ENCODE results near the gene CUL9. TPM values are rescaled to one million over a fixed set of nuclear protein-coding genes. Genes with fewer than 3 reads are reported as not detected.

Gene CUL9
- polyA plus RNA-seq, 1 donor (not counting 4 experiments of a cell fraction or from before 2014, with no cell fraction given): 21.6 TPM

DNA sequence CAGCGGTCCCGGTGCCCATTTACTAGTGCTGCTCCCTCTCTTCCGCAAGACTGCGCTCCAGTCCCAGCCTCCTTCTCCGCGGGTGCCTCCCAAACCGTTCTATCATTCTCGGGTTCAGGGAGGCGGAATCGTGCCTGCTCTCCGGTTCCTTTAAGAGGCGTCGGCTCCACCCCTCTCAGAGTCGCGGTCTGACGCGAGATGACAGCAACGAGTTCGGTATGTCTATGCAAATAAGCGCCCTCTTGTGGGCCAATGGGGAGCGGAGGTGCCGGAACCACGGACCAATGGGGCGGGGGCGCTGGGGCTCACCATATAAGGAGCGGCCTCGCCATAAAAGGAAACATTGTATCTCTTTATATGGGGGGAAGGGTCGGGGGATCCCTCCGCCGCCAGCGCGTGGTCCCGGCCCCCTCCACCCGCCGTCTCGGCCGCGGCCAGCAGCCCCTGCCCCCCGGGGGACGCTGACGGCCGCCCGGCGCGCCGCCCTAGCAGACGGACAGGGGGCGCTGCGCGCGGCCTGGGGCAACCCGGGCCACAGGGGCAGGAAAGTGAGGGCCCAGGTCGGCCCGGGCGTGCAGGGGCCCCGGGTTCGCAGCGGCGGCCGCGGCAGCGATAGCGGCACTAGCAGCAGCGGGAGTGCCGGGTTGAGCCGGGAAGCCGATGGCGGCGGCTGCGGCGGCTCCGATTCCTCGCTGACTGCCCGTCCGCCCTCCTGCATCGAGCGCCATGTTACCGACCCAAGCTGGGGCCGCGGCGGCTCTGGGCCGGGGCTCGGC, 10.9 kb upstream of the CUL9 start, which contains the start of gene SRF:
Gene SRF, plus strand, starts transcription at position 339 of the 776 bp plus-strand sequence. Its CDS starts 388 bp downstream, at position 727.
- Histone ChIP-seq H3K36me3 (ENCODE audit: control insufficient read depth in 2 of 2, extremely low read depth in 1 of 2, insufficient read depth in 2 of 2, low read length in 2 of 2) (peaks cover 7 to 10% of the 10 kb centered on the region in 2 experiments), H3K9me3 (ENCODE audit: control insufficient read depth, low read depth, low read length) (no peaks in the 10 kb centered on the region), H3K27ac (ENCODE audit: control insufficient read depth, insufficient read depth, low read length) (peak within 1 kb of the TSS; percentile 80), H3K9me1 (ENCODE audit: control insufficient read depth, extremely low read depth, insufficient read depth, low read length) (no peaks in the 10 kb centered on the region), H2AFZ (ENCODE audit: control insufficient read depth, low read length) (peak within 1 kb of the TSS; percentile 82), H4K20me1 (ENCODE audit: control insufficient read depth, extremely low read depth, insufficient read depth, low read length) (peaks cover 3% of the 10 kb centered on the region), H3K79me2 (ENCODE audit: control insufficient read depth, insufficient read depth, low read length) (peaks cover 32% of the 10 kb centered on the region), H3K4me1 (ENCODE audit: control insufficient read depth, extremely low read depth, insufficient read depth, low read length) (peaks cover 26% of the 10 kb centered on the region), H3K27me3 (ENCODE audit: control insufficient read depth, extremely low read depth, insufficient read depth, low read length) (no peaks in the 10 kb centered on the region), H3K9ac (ENCODE audit: control insufficient read depth, extremely low read depth, insufficient read depth, low read length) (peak within 1 kb of the TSS; percentile 81), H3K4me3 (ENCODE audit: control insufficient read depth in 2 of 3, extremely low read depth in 1 of 3, insufficient read depth in 2 of 3, low read depth in 1 of 3, low read length in 3 of 3) (peak within 1 kb of the TSS; percentile 69 to 79 (median 78)), H3K4me2 (ENCODE audit: control insufficient read depth, extremely low read depth, insufficient read depth, low read depth, low read length) (peak within 1 kb of the TSS; percentile 95)
- TF ChIP-seq, protein P1, sequence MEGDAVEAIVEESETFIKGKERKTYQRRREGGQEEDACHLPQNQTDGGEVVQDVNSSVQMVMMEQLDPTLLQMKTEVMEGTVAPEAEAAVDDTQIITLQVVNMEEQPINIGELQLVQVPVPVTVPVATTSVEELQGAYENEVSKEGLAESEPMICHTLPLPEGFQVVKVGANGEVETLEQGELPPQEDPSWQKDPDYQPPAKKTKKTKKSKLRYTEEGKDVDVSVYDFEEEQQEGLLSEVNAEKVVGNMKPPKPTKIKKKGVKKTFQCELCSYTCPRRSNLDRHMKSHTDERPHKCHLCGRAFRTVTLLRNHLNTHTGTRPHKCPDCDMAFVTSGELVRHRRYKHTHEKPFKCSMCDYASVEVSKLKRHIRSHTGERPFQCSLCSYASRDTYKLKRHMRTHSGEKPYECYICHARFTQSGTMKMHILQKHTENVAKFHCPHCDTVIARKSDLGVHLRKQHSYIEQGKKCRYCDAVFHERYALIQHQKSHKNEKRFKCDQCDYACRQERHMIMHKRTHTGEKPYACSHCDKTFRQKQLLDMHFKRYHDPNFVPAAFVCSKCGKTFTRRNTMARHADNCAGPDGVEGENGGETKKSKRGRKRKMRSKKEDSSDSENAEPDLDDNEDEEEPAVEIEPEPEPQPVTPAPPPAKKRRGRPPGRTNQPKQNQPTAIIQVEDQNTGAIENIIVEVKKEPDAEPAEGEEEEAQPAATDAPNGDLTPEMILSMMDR (optimal IDR thresholded peaks at IDR 0.05 in 1 of 3, IDR thresholded peaks at IDR 0.05 in 1 of 3, conservative IDR thresholded peaks at IDR 0.05 in 1 of 3; ENCODE audit: extremely low read depth in 1 of 3, insufficient read depth in 2 of 3, low read length in 3 of 3): peak in 1 of 3 experiments; percentile 48
- no peak for TF ChIP-seq EZH2 (IDR thresholded peaks at IDR 0.05; ENCODE audit: low read length)
- FAIRE-seq: peak; percentile 34
- peak; percentile 96 for DNase-seq (ENCODE audit: low read depth, low spot score)
- dilution Hi-C loops (cut with MboI; ENCODE audit: extremely low pct_ligation_motif_present, low sequenced_read_pairs): no loop called here

DNA sequence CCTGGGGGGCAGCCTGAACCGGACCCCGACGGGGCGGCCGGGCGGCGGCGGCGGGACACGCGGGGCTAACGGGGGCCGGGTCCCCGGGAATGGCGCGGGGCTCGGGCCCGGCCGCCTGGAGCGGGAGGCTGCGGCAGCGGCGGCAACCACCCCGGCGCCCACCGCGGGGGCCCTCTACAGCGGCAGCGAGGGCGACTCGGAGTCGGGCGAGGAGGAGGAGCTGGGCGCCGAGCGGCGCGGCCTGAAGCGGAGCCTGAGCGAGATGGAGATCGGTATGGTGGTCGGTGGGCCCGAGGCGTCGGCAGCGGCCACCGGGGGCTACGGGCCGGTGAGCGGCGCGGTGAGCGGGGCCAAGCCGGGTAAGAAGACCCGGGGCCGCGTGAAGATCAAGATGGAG, 10.3 kb upstream of the CUL9 start:
- peaks cover 12 to 15% of the 10 kb centered on the region in 2 experiments for H3K36me3 ChIP-seq (ENCODE audit: control insufficient read depth in 2 of 2, extremely low read depth in 1 of 2, insufficient read depth in 2 of 2, low read length in 2 of 2)
- peak overlapping the region; percentile 81 for H3K9ac ChIP-seq (ENCODE audit: control insufficient read depth, extremely low read depth, insufficient read depth, low read length)
- no peak for DNase-seq (ENCODE audit: low read depth, low spot score)
- no peak for TF ChIP-seq EZH2 (IDR thresholded peaks at IDR 0.05; ENCODE audit: low read length)
- TF ChIP-seq, protein P1 (optimal IDR thresholded peaks at IDR 0.05 in 1 of 3, IDR thresholded peaks at IDR 0.05 in 1 of 3, conservative IDR thresholded peaks at IDR 0.05 in 1 of 3; ENCODE audit: extremely low read depth in 1 of 3, insufficient read depth in 2 of 3, low read length in 3 of 3): no peak
- no peak for FAIRE-seq
- H3K4me3 ChIP-seq (ENCODE audit: control insufficient read depth in 2 of 3, extremely low read depth in 1 of 3, insufficient read depth in 2 of 3, low read depth in 1 of 3, low read length in 3 of 3): peak overlapping the region; percentile 49 to 79 (median 78)
- H3K4me2 ChIP-seq (ENCODE audit: control insufficient read depth, extremely low read depth, insufficient read depth, low read depth, low read length): peak overlapping the region; percentile 95
- peak overlapping the region; percentile 22 for H3K27ac ChIP-seq (ENCODE audit: control insufficient read depth, insufficient read depth, low read length)
- no peaks in the 10 kb centered on the region for H3K9me3 ChIP-seq (ENCODE audit: control insufficient read depth, low read depth, low read length)
- H3K4me1 ChIP-seq (ENCODE audit: control insufficient read depth, extremely low read depth, insufficient read depth, low read length): peaks cover 26% of the 10 kb centered on the region
- H3K27me3 ChIP-seq (ENCODE audit: control insufficient read depth, extremely low read depth, insufficient read depth, low read length): no peaks in the 10 kb centered on the region
- peaks cover 3% of the 10 kb centered on the region for H4K20me1 ChIP-seq (ENCODE audit: control insufficient read depth, extremely low read depth, insufficient read depth, low read length)
- H3K79me2 ChIP-seq (ENCODE audit: control insufficient read depth, insufficient read depth, low read length): peaks cover 37% of the 10 kb centered on the region
- H3K9me1 ChIP-seq (ENCODE audit: control insufficient read depth, extremely low read depth, insufficient read depth, low read length): no peaks in the 10 kb centered on the region
- H2AFZ ChIP-seq (ENCODE audit: control insufficient read depth, low read length): no peak overlapping the region
- dilution Hi-C loops (cut with MboI; ENCODE audit: extremely low pct_ligation_motif_present, low sequenced_read_pairs): no loop called here
